HCT116 (cell line): ENCODE results near the gene ZNF592.

Experiments used
- CEBPB ChIP-seq: IDR thresholded peaks from 2 replicates; pipeline ENCODE4 v1.6.1; 2012; ENCODE audit warnings: low read depth
- EZH2phosphoT487 ChIP-seq: fragments of 200-600 bp; IDR thresholded peaks from 2 replicates; pipeline ENCODE4 v1.6.1; 2018; ENCODE audit warnings: antibody characterized with exemption, borderline replicate concordance
- JUND ChIP-seq: IDR thresholded peaks from 2 replicates; pipeline ENCODE4 v1.6.1; 2012
- MAX ChIP-seq: IDR thresholded peaks from 2 replicates; pipeline ENCODE4 v1.6.1; 2012
- POLR2A ChIP-seq: IDR thresholded peaks from 2 replicates; pipeline ENCODE4 v1.7.0; 2011; ENCODE audit warnings: borderline replicate concordance; ENCODE audit not compliant: insufficient read depth, insufficient read length; ENCODE audit errors: extremely low read depth
- SP1 ChIP-seq: IDR thresholded peaks from 2 replicates; pipeline ENCODE4 v1.6.1; 2012; ENCODE audit warnings: low read depth
- TCF7L2 ChIP-seq: IDR thresholded peaks from 2 replicates; pipeline ENCODE4 v1.7.0; 2011; ENCODE audit warnings: borderline replicate concordance, inconsistent platforms; ENCODE audit not compliant: insufficient read depth, insufficient read length; ENCODE audit errors: extremely low read depth
- ZNF274 ChIP-seq: fragments of 200-500 bp; sonication (Bioruptor generic); IDR thresholded peaks from 2 replicates; pipeline ENCODE4 v1.6.1; 2014; ENCODE audit warnings: mild to moderate bottlenecking, low read depth, low read length, inconsistent platforms
- TF ChIP-seq, protein P1 (sequence below), 3 experiments: fragments of 200-600 bp in 1 of 3; sonication (generic) in 1 of 3; IDR thresholded peaks in 2 of 3; conservative IDR thresholded peaks in 1 of 3; 2 replicates each; pipeline ENCODE4 v1.5.1; 2012 to 2017; ENCODE audit warnings: low read depth in 2 of 3, low read length in 2 of 3, antibody characterized with exemption in 1 of 3, borderline replicate concordance in 1 of 3, control low read depth in 1 of 3, mild to moderate bottlenecking in 1 of 3, mixed read lengths in 1 of 3, mixed run types in 1 of 3, moderate library complexity in 1 of 3; ENCODE audit not compliant: insufficient read depth in 1 of 3

GRCh38 chr15:84798436-84798946 is 50.1 kb downstream of the ZNF592 start:
- TF ChIP-seq, protein P1, sequence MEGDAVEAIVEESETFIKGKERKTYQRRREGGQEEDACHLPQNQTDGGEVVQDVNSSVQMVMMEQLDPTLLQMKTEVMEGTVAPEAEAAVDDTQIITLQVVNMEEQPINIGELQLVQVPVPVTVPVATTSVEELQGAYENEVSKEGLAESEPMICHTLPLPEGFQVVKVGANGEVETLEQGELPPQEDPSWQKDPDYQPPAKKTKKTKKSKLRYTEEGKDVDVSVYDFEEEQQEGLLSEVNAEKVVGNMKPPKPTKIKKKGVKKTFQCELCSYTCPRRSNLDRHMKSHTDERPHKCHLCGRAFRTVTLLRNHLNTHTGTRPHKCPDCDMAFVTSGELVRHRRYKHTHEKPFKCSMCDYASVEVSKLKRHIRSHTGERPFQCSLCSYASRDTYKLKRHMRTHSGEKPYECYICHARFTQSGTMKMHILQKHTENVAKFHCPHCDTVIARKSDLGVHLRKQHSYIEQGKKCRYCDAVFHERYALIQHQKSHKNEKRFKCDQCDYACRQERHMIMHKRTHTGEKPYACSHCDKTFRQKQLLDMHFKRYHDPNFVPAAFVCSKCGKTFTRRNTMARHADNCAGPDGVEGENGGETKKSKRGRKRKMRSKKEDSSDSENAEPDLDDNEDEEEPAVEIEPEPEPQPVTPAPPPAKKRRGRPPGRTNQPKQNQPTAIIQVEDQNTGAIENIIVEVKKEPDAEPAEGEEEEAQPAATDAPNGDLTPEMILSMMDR (IDR thresholded peaks at IDR 0.05 in 2 of 3, conservative IDR thresholded peaks at IDR 0.05 in 1 of 3; ENCODE audit: borderline replicate concordance in 1 of 3, insufficient read depth in 1 of 3, low read depth in 2 of 3, low read length in 2 of 3), result no peak
- no peak for TF ChIP-seq MAX
- TF ChIP-seq SP1, result no peak
- TF ChIP-seq TCF7L2, result no peak
- no peak for TF ChIP-seq ZNF274
- TF ChIP-seq CEBPB, result no peak
- no peak for TF ChIP-seq POLR2A
- no peak for TF ChIP-seq JUND
- no peak for TF ChIP-seq EZH2phosphoT487
